H1 (cell line): ENCODE data around the gene LRRC15. TPM values are rescaled to one million over a fixed set of nuclear protein-coding genes. Genes with fewer than 3 reads are reported as not detected.
A peak's percentile ranks its signal among the peaks of the same experiment; 100 is the strongest.

Source experiments
- CTCF ChIA-PET: fragments of 300-600 bp; sonication (Branson Sonifier 250); formaldehyde crosslinking; loops from one replicate; lab custom pipeline; 2021; ENCODE audit not compliant: partially characterized antibody; lab: Charles Lee
- POLR2A ChIA-PET: fragments of 300-600 bp; sonication (Branson Sonifier 250); formaldehyde crosslinking; loops from one replicate; lab custom pipeline; 2021; ENCODE audit warnings: inconsistent platforms; ENCODE audit not compliant: partially characterized antibody; lab: Charles Lee
- DNase-seq, 2 experiments: peaks; one replicate each; pipeline versions ENCODE4 v3.0.0 to v3.0.0-alpha.2; 2010 to 2022; ENCODE audit warnings: low spot score in 2 of 2, low read depth in 1 of 2, mixed read lengths in 1 of 2
- FAIRE-seq: peaks from 2 replicates; lab custom pipeline; 2011; peaks lifted over from hg19 to GRCh38; lab: Jason Lieb, UNC
- H2AFZ ChIP-seq: 2 replicates; pipeline ENCODE4 v1.8.1; 2012; ENCODE audit warnings: low read length, inconsistent platforms
- H2AK5ac ChIP-seq: 2 replicates; pipeline ENCODE4 v1.6.1; 2013; ENCODE audit warnings: low read depth, low read length
- H2BK120ac ChIP-seq: replicated peaks from 2 replicates; pipeline ENCODE3; 2013; ENCODE audit warnings: low read depth, low read length, inconsistent platforms
- H2BK12ac ChIP-seq: 2 replicates; pipeline ENCODE4 v1.6.1; 2013; ENCODE audit warnings: low read depth, low read length
- H2BK15ac ChIP-seq: 2 replicates; pipeline ENCODE4 v1.6.1; 2013; ENCODE audit warnings: low read length
- H2BK20ac ChIP-seq: 2 replicates; pipeline ENCODE4 v1.6.1; 2013; ENCODE audit warnings: low read length
- H2BK5ac ChIP-seq: 2 replicates; pipeline ENCODE4 v1.6.1; 2013; ENCODE audit warnings: low read depth, low read length
- H3K14ac ChIP-seq: 2 replicates; pipeline ENCODE4 v1.6.1; 2013; ENCODE audit warnings: inconsistent platforms; ENCODE audit not compliant: insufficient read length
- H3K18ac ChIP-seq: 2 replicates; pipeline ENCODE4 v1.6.1; 2013; ENCODE audit warnings: low read length; ENCODE audit errors: extremely low read depth
- H3K23ac ChIP-seq: 2 replicates; pipeline ENCODE4 v1.6.1; 2013; ENCODE audit warnings: inconsistent platforms; ENCODE audit not compliant: insufficient read length
- H3K23me2 ChIP-seq: 2 replicates; pipeline ENCODE4 v1.6.1; 2013; ENCODE audit warnings: low read depth, low read length
- H3K27ac ChIP-seq: 2 replicates; pipeline ENCODE4 v1.6.1; 2011; ENCODE audit warnings: low read depth, low read length, inconsistent platforms
- H3K27me3 ChIP-seq, 4 experiments: replicated peaks in 1 of 4; 1 replicate in 1 of 4; 2 replicates in 3 of 4; pipeline versions ENCODE4 v1.6.1 to v1.8.1; 2011 to 2013; ENCODE audit warnings: low read length in 3 of 4, mild to moderate bottlenecking in 3 of 4, inconsistent platforms in 2 of 4, mixed read lengths in 2 of 4, moderate library complexity in 1 of 4; ENCODE audit not compliant: control insufficient read depth in 3 of 4, insufficient read depth in 3 of 4; ENCODE audit errors: extremely low read depth in 1 of 4
- H3K36me3 ChIP-seq, 4 experiments: 2 replicates each; pipeline versions ENCODE4 v1.6.1 to v1.8.1; 2011 to 2013; ENCODE audit warnings: mild to moderate bottlenecking in 4 of 4, low read length in 3 of 4, moderate library complexity in 2 of 4, control low read depth in 1 of 4, inconsistent platforms in 1 of 4; ENCODE audit not compliant: insufficient read depth in 4 of 4, control insufficient read depth in 2 of 4
- H3K4ac ChIP-seq: replicated peaks from 2 replicates; pipeline ENCODE3; 2013; ENCODE audit warnings: low read length, low read depth, mixed read lengths, inconsistent platforms; ENCODE audit not compliant: insufficient read length
- H3K4me1 ChIP-seq, 4 experiments: replicated peaks in 1 of 4; 1 replicate in 1 of 4; 2 replicates in 3 of 4; pipeline versions ENCODE4 v1.6.1 to v1.8.1; 2011 to 2013; ENCODE audit warnings: low read length in 3 of 4, inconsistent platforms in 2 of 4, mixed read lengths in 1 of 4; ENCODE audit not compliant: insufficient read depth in 4 of 4, control insufficient read depth in 3 of 4
- H3K4me2 ChIP-seq, 2 experiments: 2 replicates each; pipeline versions ENCODE4 v1.6.1 to v1.8.1; 2011 to 2013; ENCODE audit warnings: low read depth in 2 of 2, low read length in 2 of 2, control low read depth in 1 of 2, inconsistent platforms in 1 of 2, mild to moderate bottlenecking in 1 of 2; ENCODE audit not compliant: insufficient read depth in 1 of 2
- H3K4me3 ChIP-seq, 4 experiments: fragments of 200-600, 300-600 bp in 1 of 4; sonication (generic), shearing (Covaris generic), sonication (Bioruptor Twin) in 1 of 4; 2 replicates each; pipeline versions ENCODE4 v1.5.1 to v1.8.1; 2011 to 2016; ENCODE audit warnings: low read length in 4 of 4, low read depth in 3 of 4, control low read depth in 2 of 4, inconsistent platforms in 2 of 4, mild to moderate bottlenecking in 2 of 4, mixed read lengths in 1 of 4, moderate library complexity in 1 of 4; ENCODE audit not compliant: insufficient read depth in 2 of 4; ENCODE audit errors: extremely low read depth in 1 of 4
- H3K56ac ChIP-seq: replicated peaks from 2 replicates; pipeline ENCODE3; 2013; ENCODE audit warnings: low read depth, mild to moderate bottlenecking, mixed read lengths, low read length, inconsistent platforms; ENCODE audit not compliant: insufficient read length
- H3K79me1 ChIP-seq: 2 replicates; pipeline ENCODE4 v1.6.1; 2013; ENCODE audit warnings: low read depth, low read length, control low read depth
- H3K79me2 ChIP-seq, 2 experiments: 2 replicates each; pipeline versions ENCODE4 v1.6.1 to v1.8.1; 2012 to 2013; ENCODE audit warnings: low read length in 2 of 2, mild to moderate bottlenecking in 2 of 2, inconsistent platforms in 1 of 2; ENCODE audit not compliant: insufficient read depth in 2 of 2, control insufficient read depth in 1 of 2
- H3K9ac ChIP-seq, 4 experiments: replicated peaks in 1 of 4; 1 replicate in 1 of 4; 2 replicates in 3 of 4; pipeline versions ENCODE4 v1.6.1 to v1.8.1; 2011 to 2013; ENCODE audit warnings: low read depth in 3 of 4, low read length in 3 of 4, control low read depth in 2 of 4, mild to moderate bottlenecking in 2 of 4, moderate library complexity in 2 of 4, inconsistent platforms in 1 of 4; ENCODE audit errors: extremely low read depth in 1 of 4
- H3K9me3 ChIP-seq, 2 experiments: 2 replicates each; pipeline versions ENCODE4 v1.6.1 to v1.8.1; 2012 to 2013; ENCODE audit warnings: mild to moderate bottlenecking in 2 of 2, moderate library complexity in 2 of 2, control low read depth in 1 of 2, inconsistent platforms in 1 of 2, low read depth in 1 of 2, low read length in 1 of 2, mixed read lengths in 1 of 2; ENCODE audit not compliant: insufficient read depth in 2 of 2
- H4K20me1 ChIP-seq, 2 experiments: replicated peaks in 1 of 2; 2 replicates each; pipeline versions ENCODE3 to v1.8.1; 2011 to 2013; ENCODE audit warnings: inconsistent platforms in 2 of 2, low read length in 2 of 2, mild to moderate bottlenecking in 1 of 2; ENCODE audit not compliant: insufficient read depth in 2 of 2, control insufficient read depth in 1 of 2
- H4K5ac ChIP-seq: 2 replicates; pipeline ENCODE4 v1.6.1; 2013; ENCODE audit warnings: low read length, low read depth, mixed read lengths, inconsistent platforms; ENCODE audit not compliant: insufficient read length
- H4K8ac ChIP-seq: 2 replicates; pipeline ENCODE4 v1.8.0; 2013; ENCODE audit warnings: mild to moderate bottlenecking, moderate library complexity, low read length, inconsistent platforms; ENCODE audit not compliant: insufficient read depth; ENCODE audit errors: extremely low read depth
- H4K91ac ChIP-seq: replicated peaks from 2 replicates; pipeline ENCODE3; 2013; ENCODE audit warnings: low read length, mixed read lengths, inconsistent platforms; ENCODE audit not compliant: insufficient read length
- CEBPB ChIP-seq: IDR thresholded peaks from 2 replicates; pipeline ENCODE4 v1.6.1; 2012; ENCODE audit warnings: low read depth, low read length
- EP300 ChIP-seq, 2 experiments: IDR thresholded peaks; 1 replicate in 1 of 2; 2 replicates in 1 of 2; pipeline ENCODE4 v1.6.1; 2011 to 2012; ENCODE audit warnings: low read depth in 2 of 2, low read length in 2 of 2, mild to moderate bottlenecking in 2 of 2, borderline replicate concordance in 1 of 2, inconsistent platforms in 1 of 2, moderate library complexity in 1 of 2
- KDM5A ChIP-seq: fragments of 200-600 bp; IDR thresholded peaks from 2 replicates; pipeline ENCODE4 v1.7.1; 2012; ENCODE audit warnings: mild to moderate bottlenecking, low read length, inconsistent platforms, mixed read lengths
- RAD21 ChIP-seq, 2 experiments: IDR thresholded peaks in 1 of 2; conservative IDR thresholded peaks in 1 of 2; 2 replicates each; pipeline ENCODE4 v1.6.1; 2011; ENCODE audit warnings: low read depth in 2 of 2, low read length in 2 of 2, improper control_type of control experiment in 1 of 2, inconsistent platforms in 1 of 2, mild to moderate bottlenecking in 1 of 2, moderate library complexity in 1 of 2
- RBBP5 ChIP-seq: IDR thresholded peaks from 2 replicates; pipeline ENCODE4 v1.7.1; 2012; ENCODE audit warnings: low read depth, mild to moderate bottlenecking, inconsistent platforms, low read length, moderate library complexity, borderline replicate concordance
- SIN3A ChIP-seq, 2 experiments: IDR thresholded peaks in 1 of 2; conservative IDR thresholded peaks in 1 of 2; 2 replicates each; pipeline ENCODE4 v1.6.1; 2011 to 2012; ENCODE audit warnings: low read length in 2 of 2, improper control_type of control experiment in 1 of 2, low read depth in 1 of 2, mild to moderate bottlenecking in 1 of 2
- SP4 ChIP-seq: IDR thresholded peaks from 2 replicates; pipeline ENCODE4 v1.6.1; 2012; ENCODE audit warnings: low read length, inconsistent platforms
- SUZ12 ChIP-seq: fragments of 200-600 bp; sonication (generic); IDR thresholded peaks from 2 replicates; pipeline ENCODE4 v1.6.1; 2012; ENCODE audit warnings: mild to moderate bottlenecking, inconsistent platforms, low read length, moderate library complexity, mixed read lengths
- TCF12 ChIP-seq: IDR thresholded peaks from 2 replicates; pipeline ENCODE4 v1.6.1; 2011; ENCODE audit warnings: low read depth, mild to moderate bottlenecking, low read length
- WGBS, 2 experiments: shearing (Covaris generic) in 1 of 2; methylation state at CpG; one replicate each; pipeline versions ENCODE4 v1.1.6 to v1.1.7; 2013 to 2015; ENCODE audit warnings: low lambda C conversion rate in 2 of 2, mixed read lengths in 2 of 2, inconsistent platforms in 1 of 2, low coverage in 1 of 2, missing lambda C conversion rate in 1 of 2; ENCODE audit not compliant: insufficient replicate concordance in 2 of 2, insufficient coverage in 1 of 2, insufficient read length in 1 of 2; ENCODE audit errors: extremely low coverage in 1 of 2, missing lambda C conversion rate in 1 of 2; 5-methylcytosine and 5-hydroxymethylcytosine counted together
- polyA plus RNA-seq, 7 experiments: library from polyadenylated mRNA; depleted of rRNA in 3 of 7; stranded (reverse) in 5 of 7; unstranded in 2 of 7; fragments of >200 nt in 5 of 7; fragments of 200-250 nt in 2 of 7; gene quantifications; 1 replicate in 5 of 7; 2 replicates in 1 of 7; 4 replicates in 1 of 7; pipeline versions ENCODE4 v1.2.1 to v1.2.3, GENCODE V29; 2011 to 2013; ENCODE audit warnings: missing spikeins in 2 of 7, mixed read lengths in 2 of 7
- total RNA-seq: library from RNA; stranded (reverse); fragmentation: NEBNext Ultra II Directional; extraction: Animal tissue kit (Norgen Biotek cat#: 25700); gene quantifications from 2 replicates; pipeline ENCODE4 v1.2.1, GENCODE V29; 2021

The LRRC15 gene
- total and polyA plus RNA-seq, 2 of the 8 experiments (the other 6 are each of a cell fraction or from before 2014, with no cell fraction given): 0.15 to 0.37 TPM

GRCh38 chr3:194340757-194341400 is 28.7 kb downstream of the LRRC15 start:
- POLR2A ChIA-PET: interaction anchor here (3.2 kb wide), 1 partner anchor 56 kb away, joined by 15 read pairs; no protein-coding TSS in a partner anchor
- Histone ChIP-seq H4K5ac (no peak overlapping the region), H2AFZ (peak overlapping the region; percentile 25; the same call in 1 of the 2 replicates), H4K8ac (peak overlapping the region; percentile 77), H2BK15ac (peak overlapping the region; percentile 92; the same call in 1 of the 2 replicates), H3K23me2 (no peaks in the 10 kb centered on the region), H2BK120ac (peak overlapping the region; percentile 19), H3K27ac (no peak overlapping the region), H4K20me1 (no peaks in the 10 kb centered on the region), H3K4ac (peak overlapping the region; percentile 19), H3K4me2 (peak overlapping the region; percentile 9 to 44; a peak in 2 of 4 replicates), H3K4me1 (peaks cover 4 to 22% (median 18%) of the 10 kb centered on the region in 4 experiments), H2AK5ac (no peak overlapping the region), H3K56ac (no peak overlapping the region), H3K14ac (no peak overlapping the region), H4K91ac (peak overlapping the region; percentile 81), H3K79me1 (no peaks in the 10 kb centered on the region), H2BK12ac (peak overlapping the region; percentile 96; the same call in 1 of the 2 replicates), H3K36me3 (no peaks in the 10 kb centered on the region), H3K4me3 (no peak overlapping the region), H2BK20ac (peak overlapping the region; percentile 86), H3K27me3 (peaks cover 0 to 20% (median 11%) of the 10 kb centered on the region in 4 experiments; a peak in 6 of 7 replicates), H3K9me3 (no peaks in the 10 kb centered on the region), H3K18ac (peak overlapping the region; percentile 83; the same call in 1 of the 2 replicates), H3K23ac (no peak overlapping the region), H3K79me2 (no peaks in the 10 kb centered on the region), H2BK5ac (peak overlapping the region; percentile 75; the same call in 1 of the 2 replicates), H3K9ac (no peak overlapping the region)
- CTCF ChIA-PET: interaction anchor here (0.9 to 15.8 kb wide), 11 partner anchors 9 to 235 kb away, joined by 3 to 344 read pairs (median 29); partner anchors contain the start of genes CPN2, GP5 and LRRC15
- WGBS, 2 experiments: 61% methylated on average over 24 of the region's 24 CpGs; no CpG with 5 or more reads in 1 of the 2 experiments
- no peak for FAIRE-seq
- DNase-seq: no peak
- TF ChIP-seq SIN3A (conservative IDR thresholded peaks at IDR 0.05 in 1 of 2, IDR thresholded peaks at IDR 0.05 in 1 of 2; ENCODE audit: low read depth in 1 of 2, low read length in 2 of 2) (no peak), EP300 (IDR thresholded peaks at IDR 0.05; ENCODE audit: borderline replicate concordance in 1 of 2, low read depth in 2 of 2, low read length in 2 of 2) (no peak), RBBP5 (no peak), SP4 (no peak), CEBPB (no peak), RAD21 (IDR thresholded peaks at IDR 0.05 in 1 of 2, conservative IDR thresholded peaks at IDR 0.05 in 1 of 2; ENCODE audit: low read depth in 2 of 2, low read length in 2 of 2) (no peak), SUZ12 (no peak), KDM5A (no peak), TCF12 (no peak)
